ENCODE data around the gene OR10C1. TPM values are rescaled to one million over a fixed set of nuclear protein-coding genes. Genes with fewer than 3 reads are reported as not detected.

The OR10C1 gene
- total RNA-seq (2021; ENCODE audit: unreplicated experiment) (not detected), Bru-seq, nascent RNA (not detected), BruChase-seq, experiment 1, labeled RNA remaining after a 6-hour chase (not detected), BruChase-seq, experiment 2, labeled RNA remaining after a 2-hour chase (not detected)
- not detected in 2 replicates for polyA plus RNA-seq (2012)
- long read RNA-seq: 0 reads

GRCh38 chr6:29439006-29439405 lies at the start of gene OR10C1:
TSS of gene OR10C1 (plus strand) at chr6:29439306. CDS start at chr6:29440016, 710 bp downstream.
- Histone ChIP-seq H3K36me3 (ENCODE audit: control insufficient read depth in 1 of 2, insufficient read depth in 2 of 2, low read length in 2 of 2) (no peaks in the 10 kb centered on the region), H3K79me2 (ENCODE audit: insufficient read depth, low read length) (no peaks in the 10 kb centered on the region), H3K9me3 (ENCODE audit: control insufficient read depth in 1 of 2, insufficient read depth in 1 of 2, low read depth in 1 of 2, low read length in 2 of 2) (no peaks in the 10 kb centered on the region), H3K27ac (ENCODE audit: low read depth, low read length) (no peak within 1 kb of the TSS), H2AFZ (ENCODE audit: low read depth, low read length, poor library complexity, severe bottlenecking) (no peak within 1 kb of the TSS), H3K4me3 (replicated peaks in 1 of 2; ENCODE audit: low read depth in 1 of 2, low read length in 2 of 2) (no peak within 1 kb of the TSS), H3K9me2 (ENCODE audit: insufficient read depth) (no peaks in the 10 kb centered on the region), H3K27me3 (ENCODE audit: insufficient read depth, low read length) (0 out of 2 replicates have a peak, but pooled peaks cover 5% of the 10 kb centered on the region), H3K4me2 (ENCODE audit: low read length) (no peak within 1 kb of the TSS), H4K20me1 (ENCODE audit: insufficient read depth) (no peaks in the 10 kb centered on the region), H3K9ac (ENCODE audit: low read length) (no peak within 1 kb of the TSS), H3K4me1 (ENCODE audit: control insufficient read depth in 1 of 2, insufficient read depth in 2 of 2, low read length in 2 of 2) (no peaks in the 10 kb centered on the region)
- ChIA-PET CTCF (no interaction called here), RAD21 (ENCODE audit: low non-redundant PET in 1 of 2, low total read pairs in 2 of 2, uncharacterized antibody in 2 of 2, unreplicated experiment in 2 of 2) (no interaction called here), POLR2A (no interaction called here)
- TF ChIP-seq CBX3 (IDR thresholded peaks at IDR 0.05; ENCODE audit: low read depth) (no peak), REST (IDR thresholded peaks at IDR 0.05; ENCODE audit: low read depth) (no peak), RAD21 (IDR thresholded peaks at IDR 0.05; ENCODE audit: low read depth) (no peak), ELF1 (IDR thresholded peaks at IDR 0.05; ENCODE audit: borderline replicate concordance, low read depth) (no peak), CEBPB (IDR thresholded peaks at IDR 0.05; ENCODE audit: low read depth) (no peak), JUND (IDR thresholded peaks at IDR 0.05) (no peak), CTCF (IDR thresholded peaks at IDR 0.05 in 2 of 3, conservative IDR thresholded peaks at IDR 0.05 in 1 of 3; ENCODE audit: borderline replicate concordance in 1 of 3, insufficient read depth in 1 of 3, low read depth in 2 of 3, low read length in 2 of 3) (no peak), ZBTB33 (IDR thresholded peaks at IDR 0.05; ENCODE audit: extremely low read depth, insufficient replicate concordance, low read length) (no peak)
- DNase-seq (ENCODE audit: low read depth, low spot score) (no peak), ATAC-seq (no peak)
- no TSS peak for BruUV-seq (replicated peaks)
- intact Hi-C loops (cut with micrococcal nuclease): no loop called here
